ENCODE measurements around the gene LAMC3.
"Not testable (repeated sequence)": the region's sequence is repeated elsewhere in the genome, so short reads cannot be mapped to it uniquely, and the experiment has no call there.

Gene LAMC3

DNA sequence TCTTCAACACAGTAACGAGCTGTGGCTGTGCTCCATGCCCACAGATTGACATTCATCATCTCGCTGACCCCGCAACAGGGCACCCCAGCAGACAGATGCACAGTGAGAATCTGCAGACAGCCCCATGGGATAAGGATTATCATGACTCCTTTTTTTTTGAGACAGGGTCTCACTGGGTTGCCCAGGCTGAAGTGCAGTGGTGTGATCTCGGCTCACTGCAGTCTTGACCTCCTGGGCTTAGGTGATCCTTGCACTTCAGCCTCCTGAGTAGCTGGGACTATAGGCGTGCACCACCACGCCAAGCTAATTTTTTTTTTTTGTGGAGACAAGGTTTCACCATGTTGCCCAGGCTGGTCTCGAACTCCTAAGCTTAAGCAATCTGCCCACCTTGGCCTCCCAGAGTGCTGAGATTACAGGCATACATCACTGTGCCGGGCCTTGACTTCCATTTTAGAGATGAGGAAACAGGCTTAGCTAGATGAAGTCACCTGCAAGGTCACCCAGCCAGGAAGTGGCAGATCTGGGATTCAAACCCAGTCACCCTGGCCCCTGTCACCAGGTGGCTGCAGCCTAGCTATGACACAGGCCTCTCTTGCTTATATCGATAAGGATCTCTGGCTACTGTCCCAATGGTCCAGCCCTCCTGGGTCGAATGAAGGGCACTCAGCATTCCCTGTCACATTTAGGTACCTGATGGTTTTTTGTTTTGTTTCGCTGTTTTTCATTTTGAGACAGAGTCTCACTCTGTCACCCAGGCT is 92.4 kb downstream of the LAMC3 start:
- no peak for DNase-seq

DNA sequence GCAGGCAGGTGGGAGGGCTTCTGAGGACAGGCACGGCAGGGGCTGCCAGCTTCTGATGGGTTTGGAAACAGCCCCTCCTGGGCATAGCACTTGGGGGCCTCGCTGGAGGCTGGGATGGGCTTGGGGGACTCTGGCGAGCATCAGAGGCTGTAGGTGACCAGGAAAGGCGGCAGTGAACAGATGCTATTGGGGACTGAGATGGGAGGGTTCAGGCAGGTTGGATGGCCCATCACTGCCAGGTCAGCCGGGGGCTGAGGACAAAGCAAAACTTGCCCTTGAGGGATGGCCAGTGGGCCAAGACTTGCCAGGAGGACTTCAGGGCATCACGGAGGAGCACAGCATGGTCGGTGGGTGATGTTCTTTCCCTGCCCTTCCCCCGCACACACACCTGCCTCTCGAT is 94.0 kb downstream of the LAMC3 start:
- no peak for DNase-seq

DNA sequence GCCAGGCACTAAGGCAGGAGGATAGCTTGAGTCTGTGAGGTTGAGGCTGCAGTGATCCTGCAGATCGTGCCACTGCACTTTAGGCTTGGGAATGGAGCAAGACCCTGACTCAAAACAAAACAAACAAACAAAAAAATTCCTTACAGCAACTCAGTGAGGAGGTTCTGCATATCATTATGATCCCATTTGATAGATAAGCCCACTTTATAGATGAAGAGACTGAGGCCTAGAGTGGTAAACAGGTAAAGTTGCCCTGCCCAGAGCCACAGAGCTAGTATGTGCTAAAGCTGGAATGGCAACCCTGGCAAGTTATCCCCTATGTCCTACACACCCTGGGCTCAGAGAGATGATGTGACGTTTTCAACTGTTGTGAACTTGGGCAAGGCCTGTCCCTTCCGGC is 94.6 kb downstream of the LAMC3 start:
- no peak for DNase-seq

DNA sequence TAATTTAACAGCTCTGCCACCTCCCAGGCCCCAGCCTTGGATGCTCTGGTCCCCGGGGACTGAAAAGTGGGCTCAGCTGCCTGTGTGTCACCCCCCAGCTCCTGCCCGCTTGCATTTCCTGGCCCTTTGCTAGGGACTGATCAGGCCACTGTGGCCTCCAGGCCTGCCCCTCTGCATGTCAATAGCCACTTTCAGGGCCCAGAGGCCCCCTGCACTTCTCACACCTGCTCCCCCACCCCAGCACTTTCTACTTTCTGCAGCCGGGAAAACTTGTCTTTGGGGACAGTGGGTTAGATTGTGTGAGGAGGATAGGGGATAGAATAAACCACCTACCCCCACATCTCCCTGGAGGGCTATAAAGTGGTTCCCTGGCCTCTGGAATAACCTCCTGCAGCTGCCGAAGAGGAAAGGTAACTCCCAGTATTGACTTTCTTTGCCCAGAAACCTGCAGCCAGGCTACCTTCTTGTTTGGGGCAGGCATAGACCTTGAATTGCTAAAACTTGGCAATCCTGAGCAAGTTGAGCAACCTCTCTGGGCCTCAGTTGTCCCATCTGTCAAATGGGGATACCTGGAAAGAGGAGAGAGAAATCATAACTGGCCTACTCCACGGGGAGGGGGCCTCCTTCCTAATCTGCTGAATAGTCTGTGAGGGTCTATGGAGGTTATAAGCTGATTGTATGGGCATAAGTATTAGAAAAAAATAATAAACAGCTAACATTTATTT is 95.2 kb downstream of the LAMC3 start:
- no peak for DNase-seq

DNA sequence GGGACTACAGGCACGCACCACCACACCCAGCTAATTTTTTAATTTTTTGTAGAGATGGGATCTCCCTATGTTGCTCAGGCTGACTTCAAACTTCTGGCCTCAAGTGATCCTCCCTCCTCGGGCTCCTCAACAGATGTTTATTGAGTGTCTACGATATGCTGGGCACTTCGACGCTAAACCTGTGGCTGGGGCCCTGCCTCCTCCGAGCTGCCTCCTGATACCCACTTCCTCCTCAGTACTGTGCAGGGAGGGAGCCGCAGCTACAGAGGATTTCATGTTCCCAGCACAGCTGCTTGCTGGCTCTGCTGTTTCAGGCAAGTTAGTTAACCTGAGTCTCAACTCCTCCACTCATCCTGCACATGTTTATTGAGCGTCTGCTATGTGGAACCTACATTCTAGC is 97.0 kb downstream of the LAMC3 start:
- no peak for DNase-seq

DNA sequence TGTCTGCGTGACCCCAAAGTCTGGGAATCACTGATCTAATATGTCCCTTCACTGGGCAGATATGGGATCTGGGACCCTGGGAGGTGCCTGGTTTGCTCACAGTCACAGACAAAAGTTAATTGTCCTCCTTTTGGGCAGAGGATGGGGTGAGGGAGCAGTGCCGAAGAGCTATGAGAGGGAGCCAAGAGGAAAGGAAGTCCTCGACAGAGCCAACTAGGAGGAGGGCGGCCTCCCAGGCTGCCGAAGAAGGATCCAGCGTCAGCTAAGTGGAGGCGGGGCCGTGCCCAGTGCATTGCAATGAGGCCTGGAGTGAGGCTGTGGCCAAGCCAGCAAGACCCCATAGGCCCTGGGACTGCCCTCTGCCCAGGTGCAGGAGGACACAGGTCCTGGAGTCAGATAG is 98.8 kb downstream of the LAMC3 start:
- DNase-seq, result no peak

DNA sequence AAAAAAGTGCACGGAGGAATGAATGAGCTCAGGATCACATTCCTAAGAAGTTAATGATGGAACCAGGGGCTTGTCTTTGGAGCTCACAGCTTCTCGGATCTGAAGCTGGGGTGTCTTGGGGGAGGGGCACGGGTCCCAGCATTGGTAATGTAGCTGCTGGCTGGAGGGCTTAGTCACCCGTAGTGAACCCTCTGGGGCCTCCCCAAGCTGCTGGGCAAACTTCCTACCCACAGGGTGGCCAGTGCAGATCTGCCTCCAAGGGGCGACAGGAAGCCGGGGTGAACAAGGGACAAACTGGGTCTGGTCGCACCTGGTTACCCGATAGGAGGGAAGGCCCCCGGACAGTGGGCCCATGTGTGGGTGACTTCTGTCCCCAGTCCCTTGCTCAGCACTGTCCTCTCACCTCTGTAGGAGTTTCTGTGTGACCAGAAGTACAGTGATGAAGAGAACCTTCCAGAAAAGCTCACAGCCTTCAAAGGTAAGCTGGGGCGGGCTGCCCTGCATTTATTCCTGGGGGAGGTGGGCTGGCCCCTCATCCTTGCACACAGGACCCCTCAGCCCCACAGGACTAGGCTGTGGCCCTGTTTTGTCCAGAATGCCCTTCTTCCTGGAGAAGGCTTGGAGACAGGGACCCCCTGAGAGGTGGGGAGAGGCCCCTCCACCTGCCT is 102.3 kb downstream of the LAMC3 start:
- no peak for DNase-seq

DNA sequence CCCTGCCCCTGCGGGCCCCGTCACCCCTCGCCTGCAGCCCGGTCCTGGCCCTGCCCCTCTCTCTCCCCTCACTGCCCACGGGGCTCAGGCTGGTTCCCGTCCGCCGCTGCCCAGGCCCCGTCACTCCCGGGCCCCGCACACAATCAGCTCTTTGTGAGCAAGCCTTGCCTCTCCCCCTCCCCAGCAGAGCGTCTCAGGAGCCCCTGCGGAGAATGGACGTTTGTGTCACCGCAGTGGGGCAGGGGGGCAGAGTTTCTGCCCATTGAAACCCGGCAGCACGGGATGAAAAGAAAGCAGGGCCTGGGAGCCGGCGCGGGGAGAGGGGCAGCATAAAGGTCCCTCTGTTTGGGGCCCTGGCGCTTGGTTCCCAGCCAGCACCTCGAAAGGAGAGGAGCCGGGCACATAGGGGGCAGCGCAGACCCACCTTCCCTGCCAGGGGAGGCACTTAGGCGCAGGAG is 102.9 kb downstream of the LAMC3 start:
- DNase-seq, result no peak

DNA sequence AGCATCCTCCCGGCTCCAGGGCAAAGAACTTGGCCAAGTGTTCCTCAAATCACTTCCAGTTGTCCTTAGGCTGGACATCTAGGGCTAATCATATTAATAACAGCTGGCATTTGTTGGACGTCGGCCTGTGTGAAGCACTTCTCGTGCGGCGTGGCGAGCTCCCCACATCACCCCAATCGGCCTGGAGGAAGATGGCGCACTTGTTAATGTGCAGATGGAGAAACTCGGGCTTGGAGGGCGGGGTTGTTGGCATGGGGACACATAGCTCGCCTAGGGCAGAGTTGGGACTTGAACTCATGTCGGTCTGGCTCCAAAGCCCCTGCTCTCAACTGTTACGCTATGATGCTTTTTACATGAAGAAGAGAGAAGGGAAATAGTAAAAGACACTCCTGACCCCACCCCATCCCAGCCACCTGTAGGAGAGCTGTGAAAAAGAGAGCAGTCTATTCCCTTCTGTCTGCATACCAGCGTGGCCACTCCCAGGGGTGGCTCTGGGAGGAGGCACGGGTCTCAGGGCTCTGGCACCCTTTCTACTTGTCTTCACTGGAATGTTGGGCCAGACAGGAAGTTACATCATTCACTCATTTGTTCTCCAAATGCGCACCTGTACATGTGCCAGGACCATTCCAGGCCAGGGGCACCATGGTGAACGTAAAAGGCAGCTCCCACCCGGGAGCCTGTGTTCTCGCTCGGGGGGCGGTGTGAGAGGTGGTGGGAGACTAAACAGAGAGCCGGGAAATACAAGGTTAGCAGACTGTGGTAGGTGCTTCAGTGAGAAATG is 103.6 kb downstream of the LAMC3 start:
- DNase-seq, result no peak

DNA sequence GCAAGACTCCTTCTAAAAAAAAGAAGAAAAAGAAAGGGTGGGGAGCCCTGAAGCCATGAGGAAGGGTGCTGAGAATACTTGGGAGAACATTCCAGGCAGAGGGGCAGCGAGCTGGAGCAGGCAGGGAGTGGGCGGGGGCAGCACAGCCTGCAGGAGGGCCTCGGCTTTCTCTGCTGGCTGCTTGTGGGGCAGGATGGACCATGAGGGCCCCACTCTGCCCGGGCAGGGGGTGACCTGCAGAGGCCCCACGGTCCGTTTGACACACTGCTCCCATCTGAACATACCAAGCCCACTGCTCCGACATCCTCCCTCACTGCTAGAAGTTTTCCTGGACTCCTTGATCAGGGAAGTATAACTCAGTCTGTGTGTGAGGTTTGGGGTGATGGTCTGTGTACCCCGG is 104.7 kb downstream of the LAMC3 start:
- DNase-seq, result no peak

DNA sequence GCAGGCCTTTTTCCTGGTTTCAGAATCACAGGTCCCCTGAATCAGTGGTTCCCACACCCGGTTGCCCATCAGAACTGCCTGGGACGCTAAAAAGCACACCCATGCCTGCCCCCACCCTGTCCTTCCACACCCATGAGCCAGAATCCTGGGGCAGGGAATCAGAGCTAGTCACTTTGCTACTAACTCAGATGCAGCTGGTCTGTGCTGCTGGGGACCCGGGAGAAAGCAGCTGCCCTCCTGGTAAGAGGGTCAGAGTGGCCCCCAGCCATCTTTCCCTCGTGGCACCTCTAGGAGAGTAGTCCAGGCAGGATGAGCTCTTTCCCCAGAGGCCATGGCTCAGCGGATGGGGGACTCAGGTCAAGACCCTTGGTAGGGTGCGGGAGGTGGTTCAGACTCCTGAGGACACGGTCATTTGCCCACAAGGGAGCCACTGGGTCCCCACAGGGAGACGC is 105.1 kb downstream of the LAMC3 start:
- no peak for DNase-seq

DNA sequence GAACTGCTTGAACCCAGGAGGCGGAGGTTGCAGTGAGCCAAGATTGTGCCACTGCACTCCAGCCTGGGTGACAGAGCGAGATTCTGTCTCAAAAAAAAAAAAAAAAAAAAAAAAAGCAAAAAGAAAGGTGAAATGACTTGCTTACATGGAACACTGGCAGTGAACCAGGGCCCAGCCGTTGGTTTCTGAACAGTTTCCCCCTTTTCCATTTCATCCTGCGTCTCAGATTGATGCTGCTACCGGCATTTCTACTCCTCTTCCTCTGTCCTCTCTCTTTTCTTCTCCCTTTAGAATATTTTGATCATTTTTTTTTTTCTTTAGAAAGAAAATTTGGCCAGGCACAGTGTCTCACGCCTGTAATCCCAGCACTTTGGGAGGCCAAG is 106.4 kb downstream of the LAMC3 start:
- DNase-seq, result not testable (repeated sequence)

DNA sequence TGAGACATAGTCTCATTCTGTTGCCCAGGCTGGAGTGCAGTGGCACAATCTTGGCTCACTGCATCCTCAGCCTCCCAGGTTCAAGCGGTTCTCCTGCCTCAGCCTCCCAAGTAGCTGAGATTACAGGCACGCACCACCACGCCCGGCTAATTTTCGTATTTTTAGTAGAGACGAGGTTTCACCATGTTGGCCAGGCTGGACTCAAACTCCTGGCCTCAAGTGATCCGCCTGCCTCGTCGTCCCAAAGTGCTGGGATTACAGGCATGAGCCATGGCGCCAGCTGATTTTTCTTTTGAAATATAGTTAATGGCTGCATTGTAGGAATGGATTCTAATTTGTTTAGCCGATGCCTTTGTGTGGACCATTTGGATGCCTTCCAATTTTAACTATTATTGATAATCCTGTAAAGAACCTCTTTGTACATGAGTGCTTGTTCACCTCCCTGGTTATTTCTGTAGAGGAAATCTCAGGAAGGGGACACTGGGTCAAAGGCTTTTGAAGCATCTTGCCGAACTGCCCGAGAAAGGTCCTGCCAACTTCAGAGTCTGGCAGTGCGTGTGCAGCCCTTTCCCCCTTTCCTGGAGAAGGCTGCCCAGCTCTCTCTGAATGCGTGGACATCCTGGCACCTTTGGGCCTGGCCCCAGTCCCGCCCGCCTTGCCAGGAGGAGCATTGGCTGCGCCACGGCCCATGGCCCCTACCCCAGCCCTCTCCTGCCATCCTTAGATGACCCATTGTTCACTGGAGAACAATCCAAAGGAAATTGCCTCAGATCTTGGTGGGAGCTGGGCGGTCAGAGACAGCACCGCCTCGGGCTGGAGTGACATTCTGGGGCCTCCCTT is 107.5 kb downstream of the LAMC3 start:
- no peak for DNase-seq

DNA sequence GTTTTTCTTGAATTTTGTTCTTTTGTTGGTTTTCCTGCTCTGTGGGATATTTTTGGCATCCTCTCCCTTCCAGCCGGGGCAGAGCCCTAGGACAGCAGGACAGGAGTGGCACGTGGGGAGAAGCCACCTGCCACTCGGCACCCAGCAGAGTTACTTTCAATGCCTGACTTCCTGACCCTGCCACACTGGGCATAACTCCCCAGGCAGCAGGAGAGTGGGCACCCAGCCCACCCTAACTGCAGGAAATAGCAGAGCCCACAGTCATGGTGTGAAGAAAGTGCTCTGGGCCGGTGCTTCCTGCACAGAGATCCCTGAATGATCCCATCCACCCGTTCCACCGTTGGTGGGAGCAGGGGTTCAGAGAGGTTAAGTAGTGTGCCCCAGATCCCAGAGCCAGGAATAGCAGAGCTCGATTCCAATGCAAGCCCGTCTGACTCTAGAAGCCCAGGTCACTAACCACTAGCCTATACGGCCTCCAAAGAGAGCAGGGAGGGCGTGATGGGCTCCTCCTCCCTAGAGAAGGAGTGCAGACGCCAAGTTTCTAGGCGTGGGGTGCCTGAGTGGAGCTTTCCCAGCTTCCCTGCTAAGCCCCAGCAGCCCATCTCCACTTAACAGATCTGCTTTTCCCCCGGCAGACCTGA is 108.3 kb downstream of the LAMC3 start:
- DNase-seq, result no peak

DNA sequence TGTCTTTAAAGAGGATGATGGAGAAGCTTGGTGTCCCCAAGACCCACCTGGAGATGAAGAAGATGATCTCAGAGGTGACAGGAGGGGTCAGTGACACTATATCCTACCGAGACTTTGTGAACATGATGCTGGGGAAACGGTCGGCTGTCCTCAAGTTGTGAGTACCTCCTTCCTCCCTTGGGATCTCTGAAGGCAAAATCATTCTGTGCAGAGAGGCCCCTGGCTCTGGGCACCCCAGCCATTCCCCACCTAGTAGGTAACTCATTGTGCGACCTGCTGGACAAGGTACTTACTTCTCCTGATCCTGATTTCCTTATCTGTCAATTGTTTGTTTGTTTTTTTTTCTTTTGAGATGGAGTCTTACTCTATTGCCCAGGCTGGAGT is 108.8 kb downstream of the LAMC3 start:
- DNase-seq, result no peak

DNA sequence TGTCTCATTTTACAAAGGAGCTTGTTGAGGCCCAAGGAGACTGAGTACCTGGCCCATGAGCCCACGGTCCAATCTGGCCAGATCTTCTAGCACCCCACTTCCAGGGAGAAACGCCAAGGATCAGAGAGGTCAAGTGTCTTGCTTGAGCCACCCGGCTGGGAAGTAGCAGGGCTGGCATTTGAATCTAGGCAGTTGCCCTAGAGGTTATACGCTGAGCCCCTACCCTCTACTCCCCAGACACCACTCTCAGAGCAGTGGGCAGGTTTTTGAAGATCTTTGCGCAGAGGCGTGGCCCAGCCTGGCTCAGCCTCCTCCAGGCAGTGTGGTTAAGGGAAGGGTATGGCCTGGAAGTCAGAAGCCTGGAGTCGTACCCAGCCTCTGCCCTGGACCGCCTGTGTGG is 110.6 kb downstream of the LAMC3 start:
- no peak for DNase-seq

DNA sequence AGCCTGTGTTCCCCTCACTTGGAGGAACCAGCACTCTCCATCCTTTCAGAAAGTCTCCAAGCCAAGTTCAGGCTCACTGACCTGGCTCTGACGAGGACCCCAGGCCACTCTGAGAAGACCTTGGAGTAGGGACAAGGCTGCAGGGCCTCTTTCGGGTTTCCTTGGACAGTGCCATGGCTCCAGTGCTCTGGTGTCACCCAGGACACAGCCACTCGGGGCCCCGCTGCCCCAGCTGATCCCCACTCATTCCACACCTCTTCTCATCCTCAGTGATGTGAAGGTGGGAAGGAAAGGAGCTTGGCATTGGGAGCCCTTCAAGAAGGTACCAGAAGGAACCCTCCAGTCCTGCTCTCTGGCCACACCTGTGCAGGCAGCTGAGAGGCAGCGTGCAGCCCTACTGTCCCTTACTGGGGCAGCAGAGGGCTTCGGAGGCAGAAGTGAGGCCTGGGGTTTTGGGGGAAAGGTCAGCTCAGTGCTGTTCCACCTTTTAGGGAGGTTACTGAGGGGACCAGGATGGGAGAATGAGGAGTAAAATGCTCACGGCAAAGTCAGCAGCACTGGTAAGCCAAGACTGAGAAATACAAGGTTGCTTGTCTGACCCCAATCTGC is 111.8 kb downstream of the LAMC3 start:
- DNase-seq, result no peak

DNA sequence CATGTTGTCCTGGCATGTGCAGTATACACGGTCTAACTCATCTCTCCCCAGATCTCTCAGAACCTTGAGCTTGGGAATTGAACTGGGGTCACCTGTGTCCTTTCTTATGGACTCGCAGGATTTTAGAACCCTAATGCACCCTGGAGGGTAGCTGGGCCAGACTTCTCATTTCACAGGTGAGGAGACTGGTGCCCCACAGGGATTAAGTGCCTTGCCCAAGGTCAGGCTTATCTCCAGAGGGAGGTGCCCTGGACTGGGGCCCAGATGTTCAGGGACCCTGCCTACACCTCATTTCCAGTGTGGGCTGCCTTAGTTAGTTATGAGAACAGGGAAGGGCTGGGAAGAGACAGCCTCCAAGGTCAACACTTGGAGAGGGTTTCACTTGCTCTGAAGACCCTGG is 112.4 kb downstream of the LAMC3 start:
- no peak for DNase-seq

DNA sequence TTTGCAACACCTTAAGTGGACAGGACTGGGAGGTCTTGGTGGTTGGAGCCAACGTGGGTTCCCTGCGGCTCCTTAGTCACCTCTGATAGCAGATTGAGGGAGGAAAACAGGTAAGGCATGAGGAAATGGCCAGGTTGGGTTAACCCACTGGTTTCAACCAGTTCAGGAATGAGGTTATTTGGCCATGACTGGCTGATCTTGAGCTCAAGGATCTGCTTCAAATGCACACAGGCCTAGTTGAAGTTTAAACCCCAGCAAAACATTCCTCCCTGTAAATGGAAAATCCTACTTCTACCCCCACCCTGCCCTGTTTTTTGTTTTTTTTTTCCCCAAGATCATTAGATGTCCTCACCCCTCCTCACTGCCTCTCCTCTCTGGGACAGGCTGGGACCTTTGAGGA is 113.2 kb downstream of the LAMC3 start:
- no peak for DNase-seq

DNA sequence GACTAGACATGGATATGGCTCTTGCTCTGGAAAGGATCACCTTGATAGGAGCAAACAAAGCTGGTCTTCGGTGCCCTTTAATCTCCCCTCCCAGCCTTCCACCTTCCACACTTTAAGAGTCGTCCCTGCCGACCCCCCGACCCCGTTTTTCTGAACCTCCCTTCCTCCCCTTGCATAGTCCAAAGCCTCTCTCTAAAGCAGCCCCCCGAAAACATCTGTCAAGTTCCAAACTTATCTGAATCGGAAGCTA is 116.0 kb downstream of the LAMC3 start:
- no peak for DNase-seq

DNA sequence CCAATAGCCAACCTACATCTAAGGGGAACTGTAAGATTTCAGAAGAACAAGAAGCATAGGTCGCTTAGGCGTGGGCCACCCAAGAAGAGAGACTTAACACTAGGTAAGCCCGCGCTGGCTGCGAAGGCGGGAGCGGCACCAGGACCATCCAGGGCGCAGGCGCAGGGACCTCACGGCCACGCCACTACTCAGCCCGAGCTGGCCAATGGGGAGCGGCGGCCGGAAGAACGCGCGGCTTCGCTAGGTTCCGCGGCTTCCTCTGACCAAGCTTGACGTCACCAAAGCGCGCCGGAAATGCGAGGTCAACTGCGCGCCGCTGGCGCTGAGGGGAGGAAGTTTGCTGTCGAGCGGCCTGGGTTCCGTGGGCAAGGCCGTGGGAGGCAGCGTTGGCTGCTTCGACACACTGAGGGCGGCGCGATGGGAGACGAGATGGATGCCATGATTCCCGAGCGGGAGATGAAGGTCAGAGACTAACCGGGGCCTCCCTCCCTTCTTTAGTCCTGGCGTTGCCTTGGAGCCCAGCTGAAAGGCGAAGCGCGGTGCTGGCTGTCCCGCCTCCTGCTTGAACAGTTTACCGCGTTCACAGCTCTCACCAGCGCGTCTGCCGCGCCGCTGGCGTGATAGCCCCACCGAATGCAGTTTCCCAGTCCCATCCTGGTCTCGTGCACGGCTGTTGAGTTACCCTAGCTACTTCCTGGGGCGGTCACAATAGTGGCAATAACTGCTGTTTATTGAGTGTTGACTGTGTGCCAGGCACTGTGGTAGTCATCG is 116.5 kb downstream of the LAMC3 start, which contains the start of gene NUP214:
NUP214 (plus strand) TSS at position 299 of the 771 bp plus-strand sequence; CDS start at position 418, 119 bp downstream.
- peak; percentile 96 to 97 for DNase-seq
